Skin epidermis (tissue), 12 donors: ENCODE measurements around the gene CSNK2A3.

ENCODE experiments used
- H3K27ac ChIP-seq, 21 experiments: fragments of 200-600 bp; sonication (generic) in 11 of 21; one replicate each; pipeline ENCODE4 v1.5.0; 2020; ENCODE audit warnings: mild to moderate bottlenecking in 3 of 21, inconsistent platforms in 2 of 21, moderate library complexity in 2 of 21
- H3K4me3 ChIP-seq, 7 experiments: fragments of 200-600 bp; sonication (generic) in 2 of 7; one replicate each; pipeline ENCODE4 v1.5.0; 2020; ENCODE audit warnings: inconsistent platforms in 2 of 7, mild to moderate bottlenecking in 2 of 7, moderate library complexity in 1 of 7

The CSNK2A3 gene

DNA sequence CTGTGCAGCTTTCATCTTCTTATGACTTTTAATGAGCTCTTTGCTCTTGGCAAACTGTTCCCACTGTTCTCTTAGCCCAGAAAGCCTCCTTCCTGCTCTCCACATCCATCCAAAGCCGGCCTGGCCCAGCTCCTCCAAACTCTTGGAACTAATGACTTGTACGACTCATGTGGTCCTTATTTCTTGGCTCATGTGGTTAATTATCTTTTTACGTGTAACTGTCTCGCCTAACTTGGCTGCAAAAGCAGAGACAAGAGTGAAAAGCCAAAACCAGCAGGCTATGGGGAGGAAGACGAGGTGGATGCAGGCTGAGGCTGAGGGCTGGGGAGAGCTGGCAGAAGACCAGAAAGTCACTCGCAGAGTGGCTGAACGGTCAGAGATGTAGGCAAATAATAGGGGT lies 5.5 kb downstream of the CSNK2A3 start:
- Histone ChIP-seq H3K27ac (no peak overlapping the region), H3K4me3 (no peak overlapping the region)

DNA sequence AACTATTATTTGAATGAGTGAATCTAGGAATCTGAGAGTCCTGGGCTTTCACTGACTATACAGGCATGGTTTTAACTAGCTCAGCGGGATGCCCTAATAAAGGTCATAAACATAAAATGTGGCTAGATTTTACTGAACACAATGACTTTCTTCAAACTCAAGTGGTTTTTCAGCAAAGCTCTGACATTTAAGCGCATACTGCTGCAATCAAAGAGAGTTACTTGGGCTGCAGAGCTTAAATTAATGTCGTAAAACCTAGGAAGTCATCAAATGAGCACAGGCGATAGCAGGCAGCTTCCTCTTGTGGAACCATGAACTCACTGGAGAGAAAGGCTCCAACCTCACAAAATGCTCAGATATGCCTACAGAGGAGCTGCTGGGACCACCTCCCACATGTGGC lies 6.7 kb downstream of the CSNK2A3 start:
- H3K27ac ChIP-seq: no peak overlapping the region
- no peak overlapping the region for H3K4me3 ChIP-seq

DNA sequence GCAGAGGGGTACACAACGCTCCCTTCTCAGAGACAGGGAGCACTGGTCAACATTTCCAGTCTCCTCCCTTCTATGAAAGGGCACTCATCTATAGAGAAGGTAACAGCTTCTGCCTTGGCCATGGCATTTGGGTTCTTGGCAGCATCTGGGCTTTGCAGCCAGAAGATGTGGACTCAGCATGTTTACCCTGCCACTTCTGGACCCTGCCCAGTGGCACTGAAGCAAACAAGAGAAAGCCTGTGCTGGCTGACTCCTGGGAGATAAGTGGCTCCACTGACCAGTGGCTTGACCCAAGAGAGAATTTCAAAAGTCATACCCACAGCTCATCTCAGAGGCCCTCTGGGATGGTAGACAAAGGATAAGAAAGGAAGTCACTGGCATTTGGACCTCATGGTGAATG lies 8.0 kb downstream of the CSNK2A3 start:
- H3K27ac ChIP-seq: no peak overlapping the region

DNA sequence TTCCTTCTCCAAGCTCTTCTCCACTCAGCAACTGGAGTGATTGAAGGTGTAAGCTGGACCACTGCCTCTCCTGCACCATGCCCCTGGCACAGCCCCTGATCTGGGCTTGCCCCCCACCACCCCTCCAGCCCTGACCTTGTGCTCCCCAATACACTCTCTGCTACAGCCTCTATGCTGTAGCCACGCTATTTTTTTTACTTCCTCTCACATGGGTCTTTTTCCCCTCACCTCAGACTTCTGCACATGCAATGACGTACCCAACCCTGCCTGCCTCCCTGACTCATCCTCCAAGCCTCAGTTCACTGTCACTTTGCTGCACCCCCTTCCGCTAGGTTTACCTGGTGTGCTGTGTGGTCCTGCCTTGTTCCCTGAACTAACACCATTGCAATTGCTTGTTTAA lies 9.0 kb downstream of the CSNK2A3 start:
- Histone ChIP-seq H3K27ac (no peak overlapping the region), H3K4me3 (no peak overlapping the region)

More for the DNA sequence above, 8.0 kb downstream of the CSNK2A3 start:
- H3K4me3 ChIP-seq: no peak overlapping the region

DNA sequence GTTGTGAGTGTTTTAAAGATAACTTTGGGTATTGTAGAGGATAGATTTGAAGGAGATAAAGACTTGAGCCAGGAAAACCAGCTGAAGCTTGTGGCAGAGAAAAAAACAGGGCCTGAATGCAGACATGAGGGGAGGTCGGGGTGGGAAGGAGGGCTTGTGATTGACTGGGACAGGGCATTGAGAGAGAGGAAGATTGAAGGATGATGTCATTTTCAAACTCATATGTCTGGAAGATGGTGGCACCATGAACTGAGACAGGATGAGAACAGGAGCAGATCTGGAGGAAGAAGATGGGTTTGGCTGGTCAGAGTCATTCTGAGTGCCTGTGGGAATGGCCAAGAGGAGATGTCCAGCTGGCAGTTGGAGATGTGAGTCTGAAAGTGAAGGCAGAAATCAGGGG lies 14.7 kb downstream of the CSNK2A3 start:
- Histone ChIP-seq H3K27ac (no peak overlapping the region), H3K4me3 (no peak overlapping the region)

DNA sequence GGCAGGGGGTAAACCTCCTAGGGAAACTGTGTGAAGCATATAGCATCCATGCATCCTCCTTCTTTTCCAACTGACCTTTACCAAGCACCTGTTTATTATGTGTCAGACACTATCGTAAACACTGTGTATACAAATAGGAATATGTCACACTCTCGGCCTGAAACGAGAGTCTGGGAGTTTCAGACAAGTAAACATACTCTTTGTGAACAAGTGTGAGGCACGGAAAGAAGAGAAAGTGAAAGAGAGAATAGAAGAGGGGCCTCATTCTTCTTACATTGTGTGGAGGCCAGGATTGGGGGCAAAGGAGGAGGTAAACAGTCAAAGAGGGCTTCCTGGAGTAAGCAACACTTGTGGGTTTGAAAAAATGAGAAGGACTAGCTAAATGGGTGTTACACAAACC lies 16.4 kb downstream of the CSNK2A3 start:
- Histone ChIP-seq H3K27ac (no peak overlapping the region), H3K4me3 (no peak overlapping the region)

DNA sequence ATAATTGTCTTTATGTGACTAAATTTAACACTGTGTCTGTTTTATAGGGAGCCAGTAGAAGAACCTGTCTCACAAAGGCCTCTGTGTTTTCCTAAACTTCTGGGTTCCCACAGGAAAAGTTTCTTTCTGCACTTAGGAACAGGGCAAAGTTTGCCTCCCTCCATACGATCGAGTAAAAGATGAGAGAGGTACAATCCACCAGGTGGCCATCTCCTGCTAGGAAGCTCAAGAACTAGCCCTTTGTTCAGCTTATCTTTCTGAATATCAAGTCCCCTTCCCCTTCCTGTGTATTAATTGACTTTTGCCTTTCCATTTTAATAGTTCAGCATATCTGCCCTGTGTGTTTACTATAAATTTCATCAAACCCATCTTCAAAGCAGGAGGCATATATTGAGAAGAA lies 18.0 kb downstream of the CSNK2A3 start:
- Histone ChIP-seq H3K27ac (no peak overlapping the region), H3K4me3 (no peak overlapping the region)

DNA sequence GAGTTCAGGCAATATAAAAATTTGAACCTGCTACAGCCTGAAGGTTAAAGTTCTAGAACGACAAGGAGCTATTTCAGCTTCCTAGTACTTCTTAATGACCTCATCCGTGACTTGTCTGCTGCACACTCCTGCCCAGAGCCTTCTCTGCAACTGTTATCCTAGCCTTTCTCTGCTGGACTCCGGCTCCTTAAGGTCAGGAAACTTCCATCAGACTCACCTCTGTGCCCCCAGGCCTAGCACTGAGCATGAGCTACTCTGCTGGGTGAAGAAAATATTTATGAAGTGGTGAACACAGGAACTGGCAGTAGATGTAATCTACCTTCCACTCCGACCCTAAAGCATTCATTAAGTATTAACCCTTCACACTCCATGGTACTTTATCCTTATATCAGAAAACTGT lies 18.4 kb downstream of the CSNK2A3 start:
- Histone ChIP-seq H3K4me3 (no peak overlapping the region), H3K27ac (no peak overlapping the region)

DNA sequence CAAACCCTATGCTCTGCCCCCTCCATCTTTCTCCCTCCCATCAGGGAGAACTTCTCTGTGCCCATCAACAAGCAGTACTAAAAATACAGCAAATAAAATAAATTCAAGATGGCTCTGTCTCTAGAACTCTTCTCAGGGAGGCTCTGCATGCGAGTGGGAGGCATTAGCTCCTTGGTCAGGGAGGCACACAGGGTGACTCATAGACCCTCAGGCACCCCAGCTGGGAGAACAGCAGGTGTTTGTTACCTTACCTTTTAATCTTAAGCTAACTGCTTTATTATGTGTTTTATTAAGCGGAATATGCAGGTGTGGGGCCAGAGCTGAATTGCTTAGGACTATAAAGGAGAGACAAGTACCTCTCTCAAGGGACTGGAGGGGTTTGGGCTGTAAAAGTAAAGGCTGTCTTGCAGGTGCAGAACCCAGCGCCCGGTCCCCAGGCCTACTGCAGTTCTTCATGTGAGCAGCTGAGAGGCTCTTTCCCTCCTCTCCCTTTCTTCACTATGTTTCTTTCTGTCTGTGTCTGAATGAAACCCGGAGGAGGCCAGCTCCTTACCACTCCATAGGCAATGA lies 20.8 kb downstream of the CSNK2A3 start:
- H3K27ac ChIP-seq: no peak overlapping the region
- no peak overlapping the region for H3K4me3 ChIP-seq

DNA sequence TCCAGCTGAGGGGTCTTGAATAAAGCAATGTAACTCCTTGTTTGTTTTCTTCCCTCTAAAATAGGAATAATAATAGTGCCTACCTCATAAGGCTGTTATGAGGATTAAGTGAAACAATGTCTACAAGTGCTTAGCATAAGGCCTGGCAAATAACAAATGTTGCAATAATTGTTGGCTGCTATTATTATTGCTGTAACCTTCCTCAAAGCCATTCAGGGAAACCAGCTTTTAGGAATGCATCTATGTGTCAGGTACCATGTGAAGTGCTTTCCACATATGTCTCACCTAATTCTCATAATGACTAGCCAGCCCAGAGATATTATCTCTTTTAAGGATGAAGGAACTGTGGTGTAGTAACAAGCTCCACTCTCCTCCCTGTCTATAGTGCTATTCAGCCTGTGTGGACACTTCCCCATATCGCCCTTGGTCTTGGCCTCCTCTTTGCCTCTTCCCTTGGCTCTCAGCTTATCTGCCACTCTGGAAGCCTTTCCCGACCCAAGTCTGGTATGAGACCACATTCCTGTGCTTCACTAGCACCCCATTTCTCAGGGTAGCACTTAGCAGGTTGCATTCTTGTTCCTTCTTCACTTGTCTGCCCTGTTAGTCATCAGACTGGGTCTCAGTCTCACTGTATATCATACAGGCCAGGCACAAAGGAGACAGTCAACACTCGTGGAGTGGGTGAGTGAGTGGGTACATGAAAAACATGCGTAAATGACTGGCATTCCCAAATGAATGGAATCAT lies 23.8 kb downstream of the CSNK2A3 start:
- no peak overlapping the region for H3K4me3 ChIP-seq
- peak overlapping the region in 2 of 21 experiments; percentile 4 to 24 for H3K27ac ChIP-seq

DNA sequence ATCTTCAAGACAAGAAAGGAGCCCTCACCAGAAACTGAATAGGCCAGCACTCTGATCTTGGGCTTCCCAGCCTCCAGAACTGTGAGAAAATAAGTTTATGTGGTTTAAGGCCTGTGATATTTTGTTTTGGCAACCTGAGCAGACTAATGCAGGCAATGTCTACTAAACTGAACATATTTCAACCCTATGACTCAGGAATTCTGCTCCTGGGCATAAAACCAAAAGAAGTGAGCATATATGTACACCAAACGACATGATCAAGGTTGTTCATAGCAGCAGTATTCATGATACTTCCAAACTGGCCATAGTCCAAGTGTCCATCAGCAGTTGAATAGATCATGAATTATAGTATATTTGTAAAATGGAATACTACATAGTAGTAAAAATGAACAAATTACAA lies 29.0 kb downstream of the CSNK2A3 start:
- Histone ChIP-seq H3K4me3 (no peak overlapping the region), H3K27ac (no peak overlapping the region)

DNA sequence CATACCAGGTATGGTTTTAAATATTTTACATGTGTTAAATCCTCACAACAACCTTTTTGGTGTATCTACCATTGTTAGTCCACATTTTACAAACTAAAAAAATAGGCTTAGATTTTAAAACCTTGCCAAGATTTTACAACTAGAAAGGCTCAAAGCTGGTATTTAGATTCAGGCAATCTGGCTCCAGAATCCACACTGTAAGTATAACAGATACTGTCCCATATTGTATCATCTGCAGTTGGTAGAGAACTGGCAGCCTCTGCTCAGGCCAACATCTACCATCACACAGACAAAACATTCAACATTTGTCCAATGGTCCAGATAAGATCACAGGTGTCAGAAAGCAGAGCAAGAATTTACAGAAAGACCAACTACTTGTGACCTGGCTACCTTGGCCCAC lies 30.9 kb downstream of the CSNK2A3 start:
- H3K27ac ChIP-seq: no peak overlapping the region
- H3K4me3 ChIP-seq: no peak overlapping the region

DNA sequence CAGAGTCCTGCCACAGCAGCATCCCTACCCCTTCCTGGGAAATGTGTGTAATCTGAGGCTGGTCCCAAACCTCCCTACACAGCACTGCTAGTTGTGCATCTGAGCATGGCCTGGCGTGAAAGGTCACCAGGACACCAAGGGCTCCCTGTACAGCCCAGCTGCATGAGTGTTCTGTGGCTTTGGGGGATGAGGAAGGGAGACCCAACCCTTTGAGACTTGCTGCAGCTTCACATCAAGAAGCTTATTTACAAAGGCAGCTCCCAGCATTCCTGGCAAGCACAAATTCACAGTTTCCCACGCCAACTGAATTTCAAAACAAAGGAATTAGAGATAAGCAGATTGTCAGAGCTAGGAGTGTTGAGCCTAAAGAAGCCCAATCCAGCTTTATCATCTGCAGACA lies 32.2 kb downstream of the CSNK2A3 start:
- no peak overlapping the region for H3K4me3 ChIP-seq
- H3K27ac ChIP-seq: no peak overlapping the region

DNA sequence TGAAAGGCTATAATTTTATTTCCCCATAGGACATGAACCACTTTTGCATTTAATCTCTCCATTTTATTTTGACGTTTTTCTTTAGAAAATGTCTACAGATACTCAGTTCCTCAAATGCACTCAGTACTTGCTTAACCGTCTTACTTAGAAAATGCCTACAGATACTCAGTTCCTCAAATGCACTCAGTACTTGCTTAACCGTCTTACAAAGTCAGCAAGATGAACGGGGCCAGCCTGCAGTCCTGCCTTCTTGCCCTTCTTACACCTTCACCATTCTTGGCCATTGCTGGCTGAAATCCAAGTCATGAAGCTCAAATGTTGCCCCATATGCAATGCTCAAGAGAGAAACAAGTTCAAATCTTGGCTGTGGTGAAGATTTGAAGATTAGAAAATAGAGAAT lies 34.1 kb downstream of the CSNK2A3 start:
- no peak overlapping the region for H3K4me3 ChIP-seq
- no peak overlapping the region for H3K27ac ChIP-seq

DNA sequence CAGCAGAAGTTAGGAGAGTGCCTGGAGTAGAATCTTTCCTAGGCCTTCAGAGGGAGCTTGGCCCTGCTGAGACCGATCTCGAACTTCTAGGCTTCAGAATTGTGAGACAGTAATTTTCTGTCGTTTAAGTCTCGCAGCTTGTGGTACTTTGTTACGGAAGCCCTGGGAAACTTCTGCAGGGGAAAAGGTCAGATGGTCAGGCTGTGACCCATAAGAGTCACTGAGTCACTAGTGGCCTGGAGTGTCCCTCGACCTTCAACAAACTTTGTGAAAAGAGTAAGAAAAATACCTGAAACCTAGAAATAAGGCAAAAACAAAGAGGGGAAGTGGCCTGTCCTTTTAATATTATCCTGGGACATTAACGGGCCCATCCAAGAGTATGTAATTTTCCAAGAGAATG lies 34.6 kb downstream of the CSNK2A3 start:
- no peak overlapping the region for H3K27ac ChIP-seq
- no peak overlapping the region for H3K4me3 ChIP-seq

DNA sequence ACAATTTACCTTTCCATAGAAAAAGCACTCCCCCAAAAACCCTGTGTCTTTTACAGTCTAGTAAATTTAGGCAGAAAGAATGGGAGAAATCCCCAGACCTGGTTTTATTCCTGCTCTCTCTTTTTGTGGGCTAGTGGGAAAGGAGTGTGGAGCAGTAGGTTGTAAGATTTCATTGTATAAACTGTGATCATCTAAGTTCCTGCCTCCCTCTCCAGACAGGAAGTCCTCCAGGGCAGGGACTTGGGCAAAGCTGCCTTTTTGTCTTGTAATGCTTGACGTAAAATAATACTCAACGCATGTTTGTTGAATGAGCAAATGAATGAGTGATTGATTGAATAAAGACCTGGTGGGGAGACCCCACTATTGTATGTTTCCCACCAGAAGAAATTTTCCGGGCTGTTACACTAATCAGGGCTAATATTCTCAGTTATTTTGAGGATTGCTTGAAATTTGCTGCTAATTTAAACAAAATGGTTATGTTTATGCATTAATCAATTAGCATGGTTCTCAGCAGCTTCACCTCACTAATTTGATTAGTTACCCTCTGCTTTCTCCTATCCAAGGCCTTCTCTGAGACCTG lies 36.3 kb downstream of the CSNK2A3 start:
- H3K4me3 ChIP-seq: no peak overlapping the region
- no peak overlapping the region for H3K27ac ChIP-seq

DNA sequence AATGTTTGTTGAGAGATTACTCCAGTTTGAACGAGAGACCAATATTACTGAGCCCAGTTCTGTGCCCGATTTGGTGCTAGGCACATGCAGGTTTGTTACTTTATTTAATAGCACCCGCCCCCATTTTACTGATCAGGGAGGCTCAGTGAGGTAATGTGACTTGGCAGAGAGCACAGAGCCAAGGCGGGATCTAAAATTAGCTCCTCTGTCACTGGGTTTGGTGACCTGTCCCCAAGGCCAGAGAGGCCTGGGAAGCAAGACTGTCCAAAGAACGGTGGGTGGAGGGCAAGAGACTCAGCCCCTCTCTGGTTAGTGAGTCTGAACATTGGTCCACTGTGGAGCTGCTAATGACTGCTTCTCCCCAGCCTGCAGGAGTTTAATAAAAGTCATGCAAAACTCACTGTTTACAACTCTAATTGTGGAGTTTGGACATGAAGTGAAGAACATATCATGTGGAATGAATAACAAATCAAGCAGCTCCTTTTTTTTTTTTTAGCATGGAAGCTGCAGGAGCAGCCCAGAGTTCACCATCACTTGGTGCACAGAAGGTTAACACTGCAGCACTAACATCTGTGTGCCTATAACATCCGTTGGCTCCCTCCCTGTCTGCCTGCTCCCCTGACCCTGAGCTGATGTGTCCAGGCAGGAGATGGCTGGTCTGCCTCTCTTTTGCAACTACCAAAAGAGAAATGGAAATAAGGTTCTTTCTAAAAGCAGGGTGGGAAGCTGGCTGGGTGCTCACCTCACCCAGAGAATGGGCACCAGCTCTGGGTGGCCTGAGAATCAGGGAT lies 39.0 kb downstream of the CSNK2A3 start:
- Histone ChIP-seq H3K27ac (no peak overlapping the region), H3K4me3 (no peak overlapping the region)

DNA sequence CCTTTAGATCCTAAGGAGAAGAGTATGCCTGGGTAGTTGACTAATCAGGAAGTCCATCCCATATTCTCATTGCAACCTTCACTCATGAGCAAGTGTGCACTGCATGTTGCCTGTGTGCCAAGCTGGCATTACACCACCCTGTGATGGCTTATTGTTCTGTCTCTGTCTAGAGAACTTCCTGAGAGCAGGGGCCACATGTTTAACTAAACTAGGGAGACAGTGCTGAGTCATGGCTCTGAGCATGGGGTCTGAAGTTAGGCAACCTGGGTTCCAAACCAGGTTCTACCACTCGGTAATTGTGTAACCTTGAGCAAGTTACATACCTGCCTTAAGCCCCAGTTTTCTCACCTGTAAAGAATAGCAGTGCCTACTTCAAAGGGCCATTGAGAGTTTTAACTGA lies 39.6 kb downstream of the CSNK2A3 start:
- H3K27ac ChIP-seq: no peak overlapping the region

DNA sequence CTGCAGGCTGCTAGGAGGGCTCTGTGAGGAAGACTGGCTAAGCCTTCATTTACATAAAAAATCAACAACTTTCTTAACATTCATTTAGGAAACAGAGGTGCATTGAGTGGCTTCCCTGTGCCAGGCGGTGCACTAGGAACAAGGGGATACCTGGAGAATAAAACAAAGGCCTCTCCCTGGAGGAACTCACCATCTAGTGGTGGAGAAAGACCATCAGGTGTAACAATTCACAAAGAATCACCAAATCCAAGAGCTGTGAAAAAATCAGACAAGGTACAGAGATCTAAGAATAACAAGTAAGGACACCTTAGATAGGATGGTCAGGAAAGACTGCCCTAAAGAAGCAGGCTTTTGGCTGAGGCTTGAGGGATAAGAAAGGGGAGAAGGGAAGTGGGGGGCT lies 40.3 kb downstream of the CSNK2A3 start:
- Histone ChIP-seq H3K4me3 (no peak overlapping the region), H3K27ac (peak overlapping the region in 1 of 21 experiments; percentile 55)

More for the DNA sequence above, 39.6 kb downstream of the CSNK2A3 start:
- H3K4me3 ChIP-seq: no peak overlapping the region

DNA sequence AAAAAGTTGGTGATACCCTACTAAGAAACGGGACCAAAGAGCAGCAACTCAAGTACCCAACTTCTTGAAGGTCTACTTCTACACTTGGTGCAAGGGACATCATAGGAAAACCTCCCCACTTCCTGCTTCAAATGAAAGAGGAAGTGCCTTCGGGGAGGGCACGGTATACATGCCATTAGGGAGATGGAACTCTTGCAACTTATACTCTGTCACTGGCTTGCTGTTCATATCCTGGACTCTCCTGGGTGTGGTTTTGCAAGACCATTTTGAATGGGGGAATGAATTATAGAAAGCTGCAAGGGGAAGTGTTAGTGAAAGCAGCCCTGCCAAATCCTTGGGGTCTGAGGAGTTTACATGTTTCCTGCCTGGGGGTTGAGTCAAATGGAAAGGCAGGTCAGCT lies 41.9 kb downstream of the CSNK2A3 start:
- Histone ChIP-seq H3K4me3 (no peak overlapping the region), H3K27ac (no peak overlapping the region)

DNA sequence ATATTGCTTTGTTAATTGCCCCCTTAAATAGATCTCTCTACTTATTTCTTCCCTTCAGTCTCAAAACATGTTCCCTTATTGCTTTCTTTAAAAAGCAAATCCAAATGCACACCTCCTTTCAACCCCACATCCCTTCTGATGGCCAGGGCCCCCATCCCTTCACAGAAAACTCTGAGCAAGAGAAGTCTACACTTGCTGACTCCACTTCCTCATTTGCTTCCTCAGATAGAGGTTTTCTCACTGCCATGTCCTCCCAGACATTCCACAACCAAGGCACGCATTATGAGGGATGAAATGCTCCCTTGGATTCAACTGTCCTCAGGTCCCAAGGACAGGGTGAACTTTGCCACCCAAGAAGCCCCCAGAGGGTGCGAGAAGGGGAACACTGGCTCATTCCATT lies 43.1 kb downstream of the CSNK2A3 start:
- H3K4me3 ChIP-seq: no peak overlapping the region
- no peak overlapping the region for H3K27ac ChIP-seq
